ENCODE results near the gene ATP7B.

ATP7B gene

DNA sequence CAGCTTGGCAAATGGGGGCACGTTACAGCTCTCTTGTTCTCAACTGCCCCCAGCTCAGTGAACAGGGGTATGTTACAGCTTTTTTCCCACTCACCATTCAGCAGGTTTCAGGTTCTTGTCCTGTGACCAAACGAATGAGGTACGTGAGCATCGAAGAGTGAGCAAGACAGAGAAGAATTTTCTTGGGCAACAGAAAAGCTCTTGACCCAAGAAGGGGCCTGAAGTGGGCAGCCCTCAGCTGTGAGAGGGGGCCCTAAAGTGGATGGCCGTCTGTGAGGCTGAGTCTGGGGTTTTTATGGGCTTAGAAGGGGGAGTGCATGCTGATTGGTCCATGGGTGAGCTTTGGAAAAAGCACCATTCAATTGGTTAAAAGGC is 128.0 kb downstream of the ATP7B start:
- no peak for DNase-seq (ENCODE audit: low read depth)
- TF ChIP-seq, protein P1, sequence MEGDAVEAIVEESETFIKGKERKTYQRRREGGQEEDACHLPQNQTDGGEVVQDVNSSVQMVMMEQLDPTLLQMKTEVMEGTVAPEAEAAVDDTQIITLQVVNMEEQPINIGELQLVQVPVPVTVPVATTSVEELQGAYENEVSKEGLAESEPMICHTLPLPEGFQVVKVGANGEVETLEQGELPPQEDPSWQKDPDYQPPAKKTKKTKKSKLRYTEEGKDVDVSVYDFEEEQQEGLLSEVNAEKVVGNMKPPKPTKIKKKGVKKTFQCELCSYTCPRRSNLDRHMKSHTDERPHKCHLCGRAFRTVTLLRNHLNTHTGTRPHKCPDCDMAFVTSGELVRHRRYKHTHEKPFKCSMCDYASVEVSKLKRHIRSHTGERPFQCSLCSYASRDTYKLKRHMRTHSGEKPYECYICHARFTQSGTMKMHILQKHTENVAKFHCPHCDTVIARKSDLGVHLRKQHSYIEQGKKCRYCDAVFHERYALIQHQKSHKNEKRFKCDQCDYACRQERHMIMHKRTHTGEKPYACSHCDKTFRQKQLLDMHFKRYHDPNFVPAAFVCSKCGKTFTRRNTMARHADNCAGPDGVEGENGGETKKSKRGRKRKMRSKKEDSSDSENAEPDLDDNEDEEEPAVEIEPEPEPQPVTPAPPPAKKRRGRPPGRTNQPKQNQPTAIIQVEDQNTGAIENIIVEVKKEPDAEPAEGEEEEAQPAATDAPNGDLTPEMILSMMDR (IDR thresholded peaks at IDR 0.05; ENCODE audit: insufficient read depth, low read depth, low read length, missing control alignments): no peak
- no peak overlapping the region for H3K4me3 ChIP-seq (ENCODE audit: low read depth, low read length)

Data from GM12865 (cell line).